ENCODE measurements around the gene RPUSD2.
"Not testable (repeated sequence)": the region's sequence is repeated elsewhere in the genome, so short reads cannot be mapped to it uniquely, and the experiment has no call there.

Gene RPUSD2

DNA sequence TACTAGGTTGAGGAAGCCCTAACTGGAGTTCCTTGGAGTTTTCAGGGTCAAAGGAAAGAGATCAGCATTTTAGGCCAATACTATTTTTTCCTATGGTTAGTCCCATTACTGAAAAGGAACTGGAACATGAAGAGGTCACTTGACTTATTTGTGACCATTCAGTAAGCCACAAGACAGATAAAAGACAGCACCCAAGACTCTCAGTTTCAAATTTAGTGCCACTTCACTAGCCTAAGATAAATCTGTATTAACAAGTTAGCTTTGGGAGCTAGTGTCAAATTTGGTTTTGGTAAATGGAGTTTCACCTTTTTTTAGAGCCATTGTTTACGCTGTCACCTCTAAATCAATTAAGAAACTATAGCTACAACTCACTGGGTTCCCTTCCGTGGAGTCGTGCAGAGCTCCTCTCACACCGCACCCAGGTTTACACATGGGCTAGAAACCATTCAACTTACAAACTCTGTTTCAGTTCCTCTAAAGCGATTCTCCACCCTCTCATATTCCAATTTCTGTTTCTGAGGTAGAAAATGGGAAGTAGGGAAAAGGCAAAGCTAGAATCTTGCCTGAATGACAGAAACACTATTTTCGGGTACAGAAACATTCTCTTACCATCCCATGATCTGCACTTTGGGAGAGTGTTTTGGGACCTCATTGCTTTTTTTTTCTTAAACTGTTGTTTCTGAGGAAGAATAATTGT, 18.6 kb upstream of the RPUSD2 start:
- Mint-ChIP-seq H3K4me3 (peak overlapping the region; percentile 39), H3K4me1 (ENCODE audit: low read depth) (peaks cover 51% of the 10 kb centered on the region)

DNA sequence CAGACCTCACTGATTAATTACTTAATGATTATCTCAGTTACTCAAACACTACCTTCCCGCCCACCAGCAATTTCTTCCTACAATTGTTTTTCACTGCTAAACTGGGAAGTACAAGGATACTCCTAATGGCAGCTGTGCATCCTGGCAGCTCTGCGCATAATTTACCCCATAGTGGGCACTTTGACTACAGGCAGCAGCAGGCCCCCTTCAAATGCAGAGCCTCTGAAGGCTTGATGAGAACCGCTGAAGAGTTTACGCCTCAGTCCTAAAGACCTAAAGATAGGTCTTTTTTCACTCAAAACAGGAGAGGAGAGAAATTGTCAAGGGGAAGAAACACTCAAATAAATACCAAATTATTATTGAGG, 15.0 kb upstream of the RPUSD2 start:
- H3K4me1 Mint-ChIP-seq (ENCODE audit: low read depth): peaks cover 68% of the 10 kb centered on the region
- no peaks in the 10 kb centered on the region for H3K27me3 Mint-ChIP-seq
- no peaks in the 10 kb centered on the region for H3K9me3 Mint-ChIP-seq
- intact Hi-C loops (cut with micrococcal nuclease): no loop called here
- H3K36me3 Mint-ChIP-seq (ENCODE audit: low read depth): peaks cover 58% of the 10 kb centered on the region
- H3K4me3 Mint-ChIP-seq: no peak overlapping the region
- H3K27ac Mint-ChIP-seq: peak overlapping the region; percentile 54

More for the DNA sequence above, 18.6 kb upstream of the RPUSD2 start:
- H3K27me3 Mint-ChIP-seq: no peaks in the 10 kb centered on the region
- H3K36me3 Mint-ChIP-seq (ENCODE audit: low read depth): peaks cover 78% of the 10 kb centered on the region
- intact Hi-C loops (cut with micrococcal nuclease): loop anchor here (2.0 kb wide), 1 partner anchor 14 kb away; the partner anchor contains the start of gene CCDC32
- H3K27ac Mint-ChIP-seq: peak overlapping the region; percentile 18
- H3K9me3 Mint-ChIP-seq: no peaks in the 10 kb centered on the region

DNA sequence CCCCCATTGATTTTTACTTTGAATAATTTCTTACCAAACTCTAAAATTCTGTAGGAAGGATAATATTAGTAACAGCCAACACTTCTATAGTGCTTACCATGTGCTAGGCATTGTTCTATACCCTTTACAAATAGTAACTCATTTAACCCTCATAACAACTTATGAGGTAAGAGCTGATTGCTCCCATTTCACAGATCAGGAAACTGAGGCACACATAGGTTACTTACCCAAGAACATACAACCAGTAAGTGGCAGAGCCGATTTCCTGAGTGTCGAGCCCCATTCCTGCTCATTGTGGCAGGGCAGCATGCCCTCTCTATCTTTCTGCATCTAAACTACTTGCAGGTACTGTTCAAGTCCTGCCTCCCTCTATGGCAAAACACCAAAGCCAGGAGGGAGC, 13.2 kb upstream of the RPUSD2 start:
- Mint-ChIP-seq H3K4me1 (ENCODE audit: low read depth) (peaks cover 57% of the 10 kb centered on the region), H3K27me3 (no peaks in the 10 kb centered on the region), H3K36me3 (ENCODE audit: low read depth) (peaks cover 60% of the 10 kb centered on the region), H3K4me3 (no peak overlapping the region), H3K9me3 (no peaks in the 10 kb centered on the region), H3K27ac (no peak overlapping the region)
- intact Hi-C loops (cut with micrococcal nuclease): no loop called here

- Mint-ChIP-seq H3K27ac (peak overlapping the region; percentile 14), H3K9me3 (no peaks in the 10 kb centered on the region), H3K27me3 (no peaks in the 10 kb centered on the region), H3K36me3 (ENCODE audit: low read depth) (peaks cover 42% of the 10 kb centered on the region), H3K4me3 (no peak overlapping the region), H3K4me1 (ENCODE audit: low read depth) (peaks cover 39% of the 10 kb centered on the region)
- intact Hi-C loops (cut with micrococcal nuclease): no loop called here
Observed at GRCh38 chr15:40558952-40559742, 10.0 kb upstream of the RPUSD2 start.

DNA sequence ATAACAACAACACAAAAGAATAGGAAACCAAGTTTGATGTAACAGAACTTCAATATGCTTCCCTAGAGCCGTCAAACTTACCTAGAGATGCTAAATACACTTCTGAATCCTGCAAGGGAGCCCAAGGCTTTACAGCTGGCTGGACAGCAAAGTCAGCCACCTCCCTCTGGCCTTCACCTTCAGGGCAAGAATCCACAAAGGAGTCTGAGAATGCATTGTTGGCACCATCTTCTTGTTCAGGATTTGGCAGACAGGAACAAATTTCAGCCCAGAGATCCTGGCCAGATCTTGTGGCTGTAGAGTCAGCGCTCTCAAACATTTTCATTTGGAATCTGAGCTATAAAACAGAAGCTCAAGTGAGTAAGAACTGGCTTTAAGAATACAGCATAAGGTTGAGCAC, 6.4 kb upstream of the RPUSD2 start:
- Mint-ChIP-seq H3K36me3 (ENCODE audit: low read depth) (peaks cover 25% of the 10 kb centered on the region), H3K9me3 (no peaks in the 10 kb centered on the region), H3K27ac (no peak overlapping the region), H3K4me1 (ENCODE audit: low read depth) (peaks cover 44% of the 10 kb centered on the region), H3K27me3 (peaks cover 9% of the 10 kb centered on the region), H3K4me3 (no peak overlapping the region)
- intact Hi-C loops (cut with micrococcal nuclease): loop anchor here (10.0 kb wide), 1 partner anchor 202 kb away; the partner anchor contains the start of genes C15orf62 and GCHFR

DNA sequence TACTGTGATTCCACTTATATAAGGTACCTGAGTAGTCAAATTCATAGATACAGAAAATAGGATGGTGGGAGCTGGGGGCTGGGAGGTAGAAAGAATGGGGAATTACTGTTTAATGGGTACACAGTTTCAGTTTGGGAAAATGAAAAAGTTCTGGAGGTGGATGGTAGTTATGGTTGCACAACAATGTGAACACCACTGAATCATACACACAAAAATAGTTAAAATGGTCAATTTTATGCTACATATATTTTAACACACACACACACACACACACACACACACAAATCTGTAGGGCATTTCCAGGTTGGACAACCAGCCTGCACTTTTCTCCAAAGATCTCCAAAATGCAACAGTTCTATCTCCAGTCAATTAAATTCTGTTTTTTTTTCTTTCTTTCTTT, 5.7 kb upstream of the RPUSD2 start:
- peaks cover 9% of the 10 kb centered on the region for H3K27me3 Mint-ChIP-seq
- peak overlapping the region; percentile 92 for H3K4me3 Mint-ChIP-seq
- H3K27ac Mint-ChIP-seq: peak overlapping the region; percentile 96
- intact Hi-C loops (cut with micrococcal nuclease): loop anchor here (10.0 kb wide), 1 partner anchor 201 kb away; the partner anchor contains the start of genes C15orf62 and GCHFR
- H3K36me3 Mint-ChIP-seq (ENCODE audit: low read depth): peaks cover 25% of the 10 kb centered on the region
- H3K9me3 Mint-ChIP-seq: no peaks in the 10 kb centered on the region
- H3K4me1 Mint-ChIP-seq (ENCODE audit: low read depth): peaks cover 37% of the 10 kb centered on the region

GRCh38 chr15:40564591-40565332, 4.3 kb upstream of the RPUSD2 start, which contains the start of gene CCDC32:
Gene CCDC32 (minus strand): TSS chr15:40565042. CDS start chr15:40563015, 2,027 bp downstream.
- H3K27ac Mint-ChIP-seq: peak within 1 kb of the TSS; percentile 96
- H3K4me1 Mint-ChIP-seq (ENCODE audit: low read depth): peaks cover 28% of the 10 kb centered on the region
- peaks cover 9% of the 10 kb centered on the region for H3K27me3 Mint-ChIP-seq
- H3K36me3 Mint-ChIP-seq (ENCODE audit: low read depth): peaks cover 32% of the 10 kb centered on the region
- no peaks in the 10 kb centered on the region for H3K9me3 Mint-ChIP-seq
- peak within 1 kb of the TSS; percentile 92 for H3K4me3 Mint-ChIP-seq
- intact Hi-C loops (cut with micrococcal nuclease): loop anchor here (2.0 to 10.0 kb wide), 2 partner anchors 14 to 200 kb away; partner anchors contain the start of genes C15orf62 and GCHFR

GRCh38 chr15:40565333-40566238, 3.5 kb upstream of the RPUSD2 start:
- Mint-ChIP-seq H3K4me3 (peak overlapping the region; percentile 92), H3K4me1 (ENCODE audit: low read depth) (peaks cover 35% of the 10 kb centered on the region), H3K9me3 (no peaks in the 10 kb centered on the region), H3K36me3 (ENCODE audit: low read depth) (peaks cover 26% of the 10 kb centered on the region), H3K27me3 (peaks cover 9% of the 10 kb centered on the region), H3K27ac (peak overlapping the region; percentile 96)
- intact Hi-C loops (cut with micrococcal nuclease): loop anchor here (2.0 to 10.0 kb wide), 2 partner anchors 15 to 199 kb away; partner anchors contain the start of genes C15orf62 and GCHFR

DNA sequence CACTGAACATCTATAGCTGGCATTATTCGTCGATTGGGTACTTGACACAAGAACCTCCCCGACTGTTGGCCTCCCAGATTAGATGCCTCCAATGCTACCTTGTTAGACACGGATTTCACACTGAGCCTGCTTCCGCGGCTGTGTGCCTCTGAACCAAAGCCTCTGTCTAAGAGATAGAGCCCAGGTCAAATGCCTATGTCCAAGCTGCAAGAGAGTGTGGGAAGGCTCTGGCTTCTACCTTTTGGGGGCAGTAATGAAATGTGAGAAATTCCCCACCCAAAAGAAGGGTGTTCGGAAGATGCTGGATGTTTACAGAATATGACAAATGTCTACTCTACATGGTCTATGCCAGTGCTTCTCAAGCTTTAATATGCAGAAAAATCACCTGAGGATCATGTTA, 2.0 kb upstream of the RPUSD2 start:
- Mint-ChIP-seq H3K27ac (no peak overlapping the region), H3K4me1 (ENCODE audit: low read depth) (peaks cover 37% of the 10 kb centered on the region), H3K4me3 (no peak overlapping the region), H3K27me3 (peaks cover 9% of the 10 kb centered on the region), H3K36me3 (ENCODE audit: low read depth) (peaks cover 25% of the 10 kb centered on the region), H3K9me3 (no peaks in the 10 kb centered on the region)
- intact Hi-C loops (cut with micrococcal nuclease): loop anchor here (10.0 kb wide), 1 partner anchor 198 kb away; the partner anchor contains the start of genes C15orf62 and GCHFR

DNA sequence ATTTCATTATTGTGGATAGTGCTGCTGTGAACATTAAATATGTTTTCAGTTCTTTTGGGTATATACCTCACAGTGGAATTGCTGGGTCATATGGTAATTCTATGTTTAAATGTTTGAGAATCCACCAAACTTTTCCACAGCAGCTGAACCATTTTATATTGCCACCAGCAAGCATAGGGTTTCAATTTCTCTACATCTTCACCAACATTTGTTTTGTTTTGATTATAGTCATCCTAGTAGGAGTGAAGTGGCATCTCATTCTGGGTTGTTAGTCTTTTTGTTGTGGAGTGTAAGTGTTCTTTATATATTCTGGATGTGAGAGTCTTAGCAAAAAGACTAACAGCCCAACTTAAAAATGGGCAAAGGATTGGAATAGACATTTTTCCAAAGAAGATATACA, 6.0 kb downstream of the RPUSD2 start:
- H3K9me3 Mint-ChIP-seq: no peaks in the 10 kb centered on the region
- H3K36me3 Mint-ChIP-seq (ENCODE audit: low read depth): peaks cover 36% of the 10 kb centered on the region
- no peak overlapping the region for H3K4me3 Mint-ChIP-seq
- H3K4me1 Mint-ChIP-seq (ENCODE audit: low read depth): peaks cover 7% of the 10 kb centered on the region
- peaks cover 2% of the 10 kb centered on the region for H3K27me3 Mint-ChIP-seq
- H3K27ac Mint-ChIP-seq: no peak overlapping the region
- intact Hi-C loops (cut with micrococcal nuclease): no loop called here

- not testable (repeated sequence) for H3K4me3 Mint-ChIP-seq, H3K9me3 Mint-ChIP-seq, H3K27ac Mint-ChIP-seq
Observed at GRCh38 chr15:40576914-40577313, 7.8 kb downstream of the RPUSD2 start.

DNA sequence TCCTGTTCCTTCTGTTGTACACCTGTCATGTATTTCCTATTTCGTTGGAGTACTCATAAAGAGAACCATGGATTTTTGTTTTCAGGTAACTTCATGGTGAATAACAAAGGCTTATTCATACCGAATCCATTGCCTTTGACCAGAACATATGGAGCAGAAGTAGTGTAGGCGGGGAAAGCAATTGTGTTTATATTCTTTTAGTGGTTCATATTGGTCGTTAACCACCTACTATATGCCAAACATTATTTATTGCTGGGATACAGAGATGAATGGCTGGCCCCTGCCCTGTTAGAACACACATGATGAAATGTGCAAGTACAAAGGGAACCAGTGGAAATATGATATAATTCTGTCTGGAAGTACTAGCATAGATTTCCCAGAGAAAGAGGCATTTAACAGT, 9.8 kb downstream of the RPUSD2 start:
- intact Hi-C loops (cut with micrococcal nuclease): no loop called here
- peaks cover 5% of the 10 kb centered on the region for H3K4me1 Mint-ChIP-seq (ENCODE audit: low read depth)
- no peak overlapping the region for H3K4me3 Mint-ChIP-seq
- peaks cover 2% of the 10 kb centered on the region for H3K27me3 Mint-ChIP-seq
- peaks cover 11% of the 10 kb centered on the region for H3K36me3 Mint-ChIP-seq (ENCODE audit: low read depth)
- H3K27ac Mint-ChIP-seq: no peak overlapping the region
- H3K9me3 Mint-ChIP-seq: peaks cover 6% of the 10 kb centered on the region

More at GRCh38 chr15:40576914-40577313, 7.8 kb downstream of the RPUSD2 start:
- H3K4me1 Mint-ChIP-seq (ENCODE audit: low read depth); intact Hi-C loops (cut with micrococcal nuclease); H3K27me3 Mint-ChIP-seq: not testable (repeated sequence)
- H3K36me3 Mint-ChIP-seq (ENCODE audit: low read depth): peaks cover 31% of the 10 kb centered on the region

- H3K4me1 Mint-ChIP-seq (ENCODE audit: low read depth); H3K9me3 Mint-ChIP-seq; H3K36me3 Mint-ChIP-seq (ENCODE audit: low read depth); H3K27me3 Mint-ChIP-seq; H3K27ac Mint-ChIP-seq; intact Hi-C loops (cut with micrococcal nuclease); H3K4me3 Mint-ChIP-seq: not testable (repeated sequence)
Observed at GRCh38 chr15:40581796-40582195, 12.7 kb downstream of the RPUSD2 start.

Measured in dendritic cell treated with granulocyte-macrophage colony-stimulating factor and Interleukin-4, amounts not matched to agents 40 ng/mL and 50 ng/mL, for 4 days (primary cell).